DOHH2 (cell line): ENCODE data around the gene RPS6KB2.

ENCODE experiments used
- CTCF ChIP-seq: fragments of 200-600 bp; sonication (generic); IDR thresholded peaks from one replicate; pipeline ENCODE4 v1.5.1; 2014; ENCODE audit warnings: antibody characterized with exemption, mild to moderate bottlenecking, low read depth, low read length; ENCODE audit not compliant: poor library complexity, severe bottlenecking
- EZH2phosphoT487 ChIP-seq: fragments of 200-600 bp; sonication (generic); IDR thresholded peaks from 2 replicates; pipeline ENCODE4 v1.6.1; 2017; ENCODE audit warnings: borderline replicate concordance, mild to moderate bottlenecking, antibody characterized with exemption, low read length, moderate library complexity, mixed read lengths

- TF ChIP-seq CTCF (no peak), EZH2phosphoT487 (no peak)
Observed at GRCh38 chr11:67404515-67405195, 23.6 kb upstream of the RPS6KB2 start.
